ENCODE measurements around the gene MMP23B.
"Not testable (repeated sequence)": the region's sequence is repeated elsewhere in the genome, so short reads cannot be mapped to it uniquely, and the experiment has no call there.

The MMP23B gene

DNA sequence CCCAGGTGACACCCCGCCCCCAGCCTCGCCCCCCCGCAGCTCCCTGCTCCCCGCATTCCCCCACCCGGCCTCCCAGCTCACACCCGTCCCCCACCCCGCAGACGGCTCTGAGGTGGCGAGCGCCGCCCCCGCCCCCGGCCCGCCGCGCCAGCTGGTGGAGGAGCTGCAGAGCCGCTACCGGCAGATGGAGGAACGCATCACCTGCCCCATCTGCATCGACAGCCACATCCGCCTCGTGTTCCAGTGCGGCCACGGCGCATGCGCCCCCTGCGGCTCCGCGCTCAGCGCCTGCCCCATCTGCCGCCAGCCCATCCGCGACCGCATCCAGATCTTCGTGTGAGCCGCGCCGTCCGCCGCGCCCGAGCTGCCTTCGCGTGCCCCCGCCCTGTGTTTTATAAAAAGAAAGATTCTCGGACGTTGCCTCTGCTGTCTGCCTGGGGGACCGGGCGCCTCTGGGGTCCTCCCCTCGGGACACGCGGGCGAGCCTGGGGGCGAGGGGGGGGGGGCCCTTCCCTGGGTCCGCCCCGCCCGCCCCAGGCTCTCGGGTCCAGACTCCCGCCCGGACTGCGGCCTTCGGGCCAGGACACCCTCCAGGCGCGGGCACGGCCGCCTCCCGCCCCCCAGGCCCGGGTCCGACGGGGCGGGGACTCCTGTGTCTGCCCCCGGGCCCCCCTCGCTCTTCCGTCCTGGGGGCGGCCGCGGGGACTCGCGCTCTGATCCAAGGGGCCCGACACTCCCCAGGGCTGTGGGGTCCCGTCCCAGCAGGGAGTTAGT is 1.6 kb upstream of the MMP23B start:
- Histone ChIP-seq H3K4me3 (ENCODE audit: low read length, poor library complexity, severe bottlenecking) (no peak overlapping the region), H3F3A (ENCODE audit: low read depth) (no peaks in the 10 kb centered on the region), H2AFZ (ENCODE audit: low read length) (no peak overlapping the region), H3K36me3 (ENCODE audit: insufficient read depth, low read length) (no peaks in the 10 kb centered on the region), H3K79me2 (ENCODE audit: insufficient read depth, low read length) (no peaks in the 10 kb centered on the region), H4K20me1 (ENCODE audit: insufficient read depth, low read length, poor library complexity, severe bottlenecking) (no peaks in the 10 kb centered on the region), H3K9me2 (replicated peaks; ENCODE audit: low read depth, low read length) (no peaks in the 10 kb centered on the region), H3K9me3 (ENCODE audit: insufficient read depth, low read depth, low read length) (no peaks in the 10 kb centered on the region), H3K9ac (ENCODE audit: low read depth, low read length, poor library complexity, severe bottlenecking) (no peak overlapping the region), H3K4me1 (ENCODE audit: insufficient read depth, low read length, poor library complexity, severe bottlenecking) (no peaks in the 10 kb centered on the region), H3K27me3 (ENCODE audit: insufficient read depth, low read length, poor library complexity, severe bottlenecking) (no peaks in the 10 kb centered on the region), H3K4me2 (ENCODE audit: low read depth, low read length, poor library complexity, severe bottlenecking) (no peak overlapping the region)
- TF ChIP-seq CTCF (conservative IDR thresholded peaks at IDR 0.05; ENCODE audit: low read length): no peak
- no peak for TF ChIP-seq EZH2phosphoT487 (IDR thresholded peaks at IDR 0.05; ENCODE audit: borderline replicate concordance)

GRCh38 chr1:1630965-1631781 is 800 bp upstream of the MMP23B start:
- Histone ChIP-seq H4K20me1 (ENCODE audit: insufficient read depth, low read length, poor library complexity, severe bottlenecking) (no peaks in the 10 kb centered on the region), H3K36me3 (ENCODE audit: insufficient read depth, low read length) (no peaks in the 10 kb centered on the region), H3K4me1 (ENCODE audit: insufficient read depth, low read length, poor library complexity, severe bottlenecking) (no peaks in the 10 kb centered on the region), H3K9ac (ENCODE audit: low read depth, low read length, poor library complexity, severe bottlenecking) (no peak overlapping the region), H3K4me2 (ENCODE audit: low read depth, low read length, poor library complexity, severe bottlenecking) (no peak overlapping the region), H3K79me2 (ENCODE audit: insufficient read depth, low read length) (no peaks in the 10 kb centered on the region), H3K9me2 (replicated peaks; ENCODE audit: low read depth, low read length) (no peaks in the 10 kb centered on the region), H2AFZ (ENCODE audit: low read length) (no peak overlapping the region), H3K4me3 (ENCODE audit: low read length, poor library complexity, severe bottlenecking) (no peak overlapping the region), H3K9me3 (ENCODE audit: insufficient read depth, low read depth, low read length) (no peaks in the 10 kb centered on the region), H3F3A (ENCODE audit: low read depth) (no peaks in the 10 kb centered on the region), H3K27me3 (ENCODE audit: insufficient read depth, low read length, poor library complexity, severe bottlenecking) (no peaks in the 10 kb centered on the region)
- TF ChIP-seq CTCF (conservative IDR thresholded peaks at IDR 0.05; ENCODE audit: low read length) (no peak), EZH2phosphoT487 (IDR thresholded peaks at IDR 0.05; ENCODE audit: borderline replicate concordance) (no peak)

DNA sequence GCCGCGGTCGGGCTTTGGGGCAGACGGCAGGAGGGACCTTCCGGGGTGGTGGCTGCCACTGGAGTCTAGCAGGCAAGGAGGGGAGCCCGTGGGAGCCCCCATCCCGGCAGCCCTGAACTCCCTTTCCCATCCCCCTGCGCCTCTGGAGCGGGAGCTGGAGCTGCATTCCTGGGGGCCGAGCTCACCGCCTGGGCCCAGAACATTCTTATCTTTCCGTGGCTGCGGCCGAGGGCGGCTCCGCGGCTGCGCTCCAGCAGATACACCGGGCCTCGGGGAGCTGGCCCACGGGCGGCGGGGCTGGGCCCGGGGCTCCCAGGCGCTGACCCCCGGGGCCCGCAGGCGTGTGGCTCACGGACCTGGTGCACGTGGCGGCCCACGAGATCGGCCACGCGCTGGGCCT is 1.4 kb downstream of the MMP23B start:
- not testable (repeated sequence) for H3K27me3 ChIP-seq (ENCODE audit: insufficient read depth, low read length, poor library complexity, severe bottlenecking); H3K4me1 ChIP-seq (ENCODE audit: insufficient read depth, low read length, poor library complexity, severe bottlenecking); H3F3A ChIP-seq (ENCODE audit: low read depth); H3K4me2 ChIP-seq (ENCODE audit: low read depth, low read length, poor library complexity, severe bottlenecking); H3K9ac ChIP-seq (ENCODE audit: low read depth, low read length, poor library complexity, severe bottlenecking); H3K9me2 ChIP-seq (replicated peaks; ENCODE audit: low read depth, low read length); H4K20me1 ChIP-seq (ENCODE audit: insufficient read depth, low read length, poor library complexity, severe bottlenecking); H3K9me3 ChIP-seq (ENCODE audit: insufficient read depth, low read depth, low read length); H3K79me2 ChIP-seq (ENCODE audit: insufficient read depth, low read length); H2AFZ ChIP-seq (ENCODE audit: low read length); H3K36me3 ChIP-seq (ENCODE audit: insufficient read depth, low read length); H3K4me3 ChIP-seq (ENCODE audit: low read length, poor library complexity, severe bottlenecking)

DNA sequence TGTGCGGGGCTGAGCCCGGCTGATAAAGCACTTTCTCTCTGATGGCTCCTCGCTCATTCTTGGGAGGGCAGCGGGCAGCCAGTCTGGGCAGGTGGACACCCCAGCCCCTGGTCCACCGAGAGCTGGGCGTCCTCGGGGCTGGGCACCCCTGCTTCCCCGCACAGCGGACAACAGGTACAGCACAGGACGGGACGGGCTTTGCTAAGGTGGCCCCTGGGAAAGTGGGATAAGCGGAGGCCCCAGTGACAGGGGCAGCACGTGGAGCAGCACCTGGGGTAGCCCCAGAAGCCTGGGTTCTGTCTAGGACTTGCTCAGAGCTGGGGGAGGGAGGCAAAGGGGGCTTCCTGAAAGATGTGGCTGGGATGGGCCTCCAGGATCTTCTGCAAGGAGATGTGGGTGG is 2.6 kb downstream of the MMP23B start:
- not testable (repeated sequence) for H3K4me2 ChIP-seq (ENCODE audit: low read depth, low read length, poor library complexity, severe bottlenecking); H3K9ac ChIP-seq (ENCODE audit: low read depth, low read length, poor library complexity, severe bottlenecking); H3K9me3 ChIP-seq (ENCODE audit: insufficient read depth, low read depth, low read length); H4K20me1 ChIP-seq (ENCODE audit: insufficient read depth, low read length, poor library complexity, severe bottlenecking); H3K4me3 ChIP-seq (ENCODE audit: low read length, poor library complexity, severe bottlenecking); H3K4me1 ChIP-seq (ENCODE audit: insufficient read depth, low read length, poor library complexity, severe bottlenecking); H3K9me2 ChIP-seq (replicated peaks; ENCODE audit: low read depth, low read length); H3F3A ChIP-seq (ENCODE audit: low read depth); H3K36me3 ChIP-seq (ENCODE audit: insufficient read depth, low read length); H3K27me3 ChIP-seq (ENCODE audit: insufficient read depth, low read length, poor library complexity, severe bottlenecking); H2AFZ ChIP-seq (ENCODE audit: low read length); H3K79me2 ChIP-seq (ENCODE audit: insufficient read depth, low read length)

DNA sequence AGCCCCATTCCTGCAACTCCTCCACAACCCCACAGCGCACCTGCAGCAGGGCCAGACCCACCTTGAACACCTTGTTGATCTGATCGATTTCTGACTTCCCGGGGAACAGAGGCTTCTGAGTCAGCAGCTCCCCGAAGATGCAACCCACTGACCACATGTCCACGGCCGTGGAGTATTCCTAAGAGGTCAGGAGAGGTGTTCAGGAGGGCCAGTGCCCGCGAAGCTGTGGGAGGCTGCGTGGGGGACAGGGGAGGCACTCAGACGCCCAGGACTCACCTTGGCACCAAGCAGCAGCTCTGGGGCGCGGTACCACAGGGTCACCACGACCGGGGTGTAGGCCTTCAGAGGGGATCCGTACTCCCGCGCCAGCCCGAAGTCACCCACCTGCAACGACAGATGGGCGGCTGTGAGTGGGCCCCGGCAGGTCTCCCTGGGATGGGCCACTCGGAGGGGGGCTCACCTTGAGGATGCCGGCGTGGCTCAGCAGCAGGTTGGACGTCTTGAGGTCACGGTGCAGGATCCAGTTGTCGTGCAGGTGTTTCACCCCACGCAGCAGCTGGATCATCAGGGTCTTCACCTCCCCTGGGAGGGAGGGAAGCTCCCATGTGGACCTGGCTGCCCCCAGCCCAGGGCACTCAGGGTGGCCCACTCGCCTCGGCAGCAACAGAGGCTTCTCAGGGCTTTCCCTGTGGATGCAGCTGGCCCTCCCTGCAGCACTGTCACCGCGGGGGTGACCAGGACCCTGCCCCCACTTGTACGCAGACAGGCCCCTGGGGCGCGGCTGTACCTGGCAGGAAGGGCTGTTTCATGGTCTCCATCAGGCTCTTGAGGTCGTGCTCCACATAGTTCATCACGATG is 4.9 kb downstream of the MMP23B start:
- H3K4me3 ChIP-seq (ENCODE audit: low read length, poor library complexity, severe bottlenecking); H4K20me1 ChIP-seq (ENCODE audit: insufficient read depth, low read length, poor library complexity, severe bottlenecking); H2AFZ ChIP-seq (ENCODE audit: low read length); H3K79me2 ChIP-seq (ENCODE audit: insufficient read depth, low read length); H3F3A ChIP-seq (ENCODE audit: low read depth); H3K9me2 ChIP-seq (replicated peaks; ENCODE audit: low read depth, low read length); H3K27me3 ChIP-seq (ENCODE audit: insufficient read depth, low read length, poor library complexity, severe bottlenecking); H3K9me3 ChIP-seq (ENCODE audit: insufficient read depth, low read depth, low read length); H3K36me3 ChIP-seq (ENCODE audit: insufficient read depth, low read length); H3K4me1 ChIP-seq (ENCODE audit: insufficient read depth, low read length, poor library complexity, severe bottlenecking); H3K4me2 ChIP-seq (ENCODE audit: low read depth, low read length, poor library complexity, severe bottlenecking); H3K9ac ChIP-seq (ENCODE audit: low read depth, low read length, poor library complexity, severe bottlenecking): not testable (repeated sequence)

Measured in Loucy (cell line).